Activated CD8-positive, alpha-beta T cell treated with anti-CD3 and anti-CD28 coated beads, Interleukin-2, amount 10 ng/mL, durations not matched to agents 7 days and 5 days (primary cell): ENCODE measurements around the gene SREBF1. TPM values are rescaled to one million over a fixed set of nuclear protein-coding genes. Genes with fewer than 3 reads are reported as not detected.

ENCODE experiments used
- ATAC-seq: fragments of 150-1000 bp; cut with Tn5 transposase; one replicate; pipeline ENCODE4 v1.10.0; 2021; ENCODE audit warnings: moderate library complexity
- CTCF ChIA-PET: fragments of 350-600 bp; sonication (Branson Sonifier 250); formaldehyde crosslinking; loops from one replicate; lab custom pipeline; 2021; ENCODE audit warnings: antibody characterized with exemption; lab: Charles Lee
- POLR2A ChIA-PET: fragments of 350-600 bp; sonication (Branson Sonifier 250); formaldehyde crosslinking; loops from one replicate; lab custom pipeline; 2021; ENCODE audit warnings: antibody characterized with exemption; lab: Charles Lee
- DNase-seq: peaks from one replicate; pipeline ENCODE4 v3.0.0-alpha.2; 2020
- H3K27ac Mint-ChIP-seq: one replicate; pipeline ENCODE4 v1.8.0; 2021; ENCODE audit warnings: mild to moderate bottlenecking, mixed read lengths
- H3K27me3 Mint-ChIP-seq: one replicate; pipeline ENCODE4 v1.8.0; 2021; ENCODE audit warnings: low read depth, mixed read lengths
- H3K36me3 Mint-ChIP-seq: one replicate; pipeline ENCODE4 v1.8.0; 2021; ENCODE audit warnings: low read depth, mixed read lengths
- H3K4me1 Mint-ChIP-seq: one replicate; pipeline ENCODE4 v1.8.0; 2021; ENCODE audit warnings: low read depth, mixed read lengths
- H3K4me3 Mint-ChIP-seq: one replicate; pipeline ENCODE4 v1.8.0; 2021; ENCODE audit warnings: mild to moderate bottlenecking, mixed read lengths
- H3K9me3 Mint-ChIP-seq: one replicate; pipeline ENCODE4 v1.8.0; 2022; ENCODE audit warnings: mixed read lengths; ENCODE audit not compliant: insufficient read depth
- total RNA-seq, 2 experiments: library from RNA; stranded (reverse); gene quantifications; one replicate each; pipeline ENCODE4 v1.2.3, GENCODE V29; 2021

SREBF1 gene
- total RNA-seq, 2 experiments from 2014 or later, result 212 to 254 TPM

- H3K27ac Mint-ChIP-seq, result no peak overlapping the region
- no peak overlapping the region for H3K4me3 Mint-ChIP-seq
- peaks cover 34% of the 10 kb centered on the region for H3K4me1 Mint-ChIP-seq
- H3K27me3 Mint-ChIP-seq, result no peaks in the 10 kb centered on the region
- CTCF ChIA-PET, result interaction anchor here (1.1 to 4.2 kb wide), 4 partner anchors 19 to 105 kb away, joined by 4 to 27 read pairs (median 7); no protein-coding TSS in a partner anchor
- DNase-seq, result no peak
- no peak for ATAC-seq
- POLR2A ChIA-PET, result interaction anchor here (0.7 to 1.1 kb wide), 4 partner anchors 20 to 120 kb away, joined by 3 read pairs; no protein-coding TSS in a partner anchor
- H3K9me3 Mint-ChIP-seq, result no peaks in the 10 kb centered on the region
- H3K36me3 Mint-ChIP-seq, result peaks cover 62% of the 10 kb centered on the region
Measured at GRCh38 chr17:17814162-17815061, 22.4 kb downstream of the SREBF1 start.

GRCh38 chr17:17813725-17814095 lies 23.1 kb downstream of the SREBF1 start:
- Mint-ChIP-seq H3K4me1 (peaks cover 33% of the 10 kb centered on the region), H3K9me3 (no peaks in the 10 kb centered on the region), H3K4me3 (no peak overlapping the region), H3K36me3 (peaks cover 56% of the 10 kb centered on the region), H3K27me3 (no peaks in the 10 kb centered on the region), H3K27ac (no peak overlapping the region)
- CTCF ChIA-PET, result interaction anchor here (0.8 to 4.2 kb wide), 6 partner anchors 20 to 48 kb away, joined by 3 to 43 read pairs (median 13); no protein-coding TSS in a partner anchor
- no peak for DNase-seq
- no peak for ATAC-seq
- POLR2A ChIA-PET, result interaction anchor here (0.6 to 1.4 kb wide), 4 partner anchors 8 to 59 kb away, joined by 3 to 5 read pairs (median 3); partner anchors contain the start of gene SREBF1

DNA sequence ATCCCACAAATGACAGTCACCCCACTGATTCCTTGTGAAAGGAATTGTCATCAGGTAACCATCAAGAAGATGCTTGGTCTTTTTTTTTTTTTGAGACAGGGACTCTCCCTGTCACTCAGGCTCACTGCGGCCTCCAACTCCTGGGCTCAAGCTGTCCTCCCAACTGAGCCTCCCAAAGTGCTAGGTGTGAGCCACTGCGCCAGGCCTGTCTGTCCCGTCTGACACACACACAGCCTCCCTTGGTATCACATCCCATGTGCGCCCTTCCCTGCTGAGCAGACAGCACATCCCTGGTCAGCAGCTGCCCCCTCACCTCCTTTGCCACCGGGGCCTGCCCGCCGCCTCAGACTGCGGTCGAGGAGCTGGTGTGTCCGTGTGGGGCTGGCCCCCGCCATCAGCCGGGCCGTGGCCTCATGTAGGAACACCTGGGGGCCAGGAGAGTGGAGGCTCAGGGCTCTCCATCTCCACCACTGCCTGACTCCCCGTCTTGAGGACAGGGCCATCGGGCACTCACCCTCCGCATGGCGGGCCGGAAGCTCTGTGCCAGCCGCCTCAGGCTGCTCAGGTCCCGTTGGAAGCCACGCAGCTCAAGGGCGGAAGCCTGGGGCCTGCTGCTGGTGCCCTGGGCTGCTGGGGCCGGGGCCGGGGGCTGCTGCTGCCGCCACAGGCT lies 23.6 kb downstream of the SREBF1 start:
- POLR2A ChIA-PET, result interaction anchor here (0.6 to 1.4 kb wide), 5 partner anchors 9 to 59 kb away, joined by 3 to 6 read pairs (median 3); partner anchors contain the start of gene SREBF1
- H3K9me3 Mint-ChIP-seq, result no peaks in the 10 kb centered on the region
- no peak overlapping the region for H3K4me3 Mint-ChIP-seq
- H3K27me3 Mint-ChIP-seq, result no peaks in the 10 kb centered on the region
- peaks cover 54% of the 10 kb centered on the region for H3K36me3 Mint-ChIP-seq
- ATAC-seq (no peak), DNase-seq (no peak)
- H3K27ac Mint-ChIP-seq, result no peak overlapping the region
- peaks cover 30% of the 10 kb centered on the region for H3K4me1 Mint-ChIP-seq
- CTCF ChIA-PET, result interaction anchor here (0.8 to 4.2 kb wide), 14 partner anchors 9 to 167 kb away, joined by 3 to 43 read pairs (median 7); partner anchors contain the start of gene SREBF1

DNA sequence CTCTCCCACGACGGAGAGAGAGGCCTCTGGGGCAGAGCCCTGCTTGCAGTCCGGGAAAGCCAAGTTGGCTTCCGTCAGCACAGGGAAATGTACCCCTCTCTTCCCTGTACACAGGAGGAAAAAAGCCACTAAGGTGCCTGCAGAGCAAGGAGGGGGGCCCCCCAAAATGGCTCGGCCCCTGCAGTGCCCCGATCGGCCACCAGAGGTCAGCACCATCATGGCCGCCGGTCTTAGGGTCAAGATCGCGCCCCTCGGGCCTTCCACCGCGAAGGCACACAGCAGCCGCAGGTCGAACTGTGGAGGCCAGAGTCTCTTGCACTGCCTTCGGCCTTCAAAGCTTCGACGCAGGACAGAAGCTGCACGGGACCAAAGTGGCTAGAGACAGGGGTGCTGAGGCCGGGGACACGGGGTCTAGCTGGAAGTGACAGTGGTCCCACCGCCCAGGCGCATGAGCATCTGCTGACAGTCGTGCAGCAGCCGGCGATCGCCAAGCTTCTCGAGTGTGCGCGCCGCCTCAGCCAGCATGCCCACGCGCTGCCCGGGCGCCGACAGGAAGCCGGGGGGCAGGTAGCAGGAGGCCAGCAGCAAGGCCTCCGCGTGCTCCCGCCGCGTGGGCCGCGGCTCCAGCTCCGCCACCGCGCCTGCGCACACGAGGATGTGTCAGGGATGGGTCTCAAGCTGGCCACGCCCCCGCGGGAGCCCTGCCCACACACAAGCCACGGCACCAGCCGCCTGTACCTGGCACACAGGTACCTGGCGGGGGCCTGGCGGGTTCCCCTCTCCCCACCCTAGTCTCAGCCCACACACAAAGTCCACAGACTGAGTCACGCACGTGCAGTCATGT lies 24.4 kb downstream of the SREBF1 start:
- POLR2A ChIA-PET, result interaction anchor here (1.0 to 1.4 kb wide), 3 partner anchors 10 to 43 kb away, joined by 3 to 6 read pairs (median 5); partner anchors contain the start of gene SREBF1
- no peak overlapping the region for H3K27ac Mint-ChIP-seq
- ATAC-seq (peak; percentile 44), DNase-seq (peak; percentile 66)
- no peaks in the 10 kb centered on the region for H3K27me3 Mint-ChIP-seq
- H3K9me3 Mint-ChIP-seq, result no peaks in the 10 kb centered on the region
- peaks cover 48% of the 10 kb centered on the region for H3K36me3 Mint-ChIP-seq
- no peak overlapping the region for H3K4me3 Mint-ChIP-seq
- CTCF ChIA-PET, result interaction anchor here (0.8 to 4.2 kb wide), 18 partner anchors 9 to 221 kb away, joined by 3 to 43 read pairs (median 6); partner anchors contain the start of gene SREBF1
- peaks cover 34% of the 10 kb centered on the region for H3K4me1 Mint-ChIP-seq

GRCh38 chr17:17811381-17812210 lies 25.2 kb downstream of the SREBF1 start:
- no peak for ATAC-seq
- no peaks in the 10 kb centered on the region for H3K27me3 Mint-ChIP-seq
- no peak for DNase-seq
- H3K4me1 Mint-ChIP-seq, result peaks cover 34% of the 10 kb centered on the region
- H3K36me3 Mint-ChIP-seq, result peaks cover 42% of the 10 kb centered on the region
- ChIA-PET CTCF (interaction anchor here (0.8 to 4.2 kb wide), 19 partner anchors 10 to 222 kb away, joined by 3 to 43 read pairs (median 3); partner anchors contain the start of gene SREBF1), POLR2A (interaction anchor here (1.0 kb wide), 1 partner anchor 44 kb away, joined by 6 read pairs; no protein-coding TSS in a partner anchor)
- no peak overlapping the region for H3K4me3 Mint-ChIP-seq
- H3K9me3 Mint-ChIP-seq, result no peaks in the 10 kb centered on the region
- H3K27ac Mint-ChIP-seq, result peak overlapping the region; percentile 43

DNA sequence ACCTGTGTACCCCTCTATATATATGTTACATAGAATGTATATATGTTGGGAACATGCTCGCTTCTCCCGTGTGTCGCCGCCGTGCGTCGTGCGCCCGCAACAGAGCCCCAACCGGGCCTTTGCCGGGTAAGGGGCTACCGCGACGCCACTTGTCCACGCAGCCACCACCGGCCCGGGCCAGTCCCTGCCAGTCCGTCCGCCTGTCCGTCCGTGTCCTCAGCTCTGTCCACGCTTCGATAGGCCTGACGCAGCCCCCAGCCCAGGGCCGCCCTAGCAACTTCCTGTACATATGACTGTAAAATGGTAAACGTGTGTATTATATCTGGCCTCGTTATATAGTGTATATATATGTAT lies 25.9 kb downstream of the SREBF1 start:
- H3K27me3 Mint-ChIP-seq, result no peaks in the 10 kb centered on the region
- no peak overlapping the region for H3K27ac Mint-ChIP-seq
- ATAC-seq, result no peak
- H3K4me3 Mint-ChIP-seq, result no peak overlapping the region
- ChIA-PET CTCF (interaction anchor here (1.0 to 4.2 kb wide), 10 partner anchors 11 to 223 kb away, joined by 3 to 43 read pairs (median 6); no protein-coding TSS in a partner anchor), POLR2A (interaction anchor here (1.1 kb wide), 1 partner anchor 119 kb away, joined by 3 read pairs; no protein-coding TSS in a partner anchor)
- H3K36me3 Mint-ChIP-seq, result peaks cover 36% of the 10 kb centered on the region
- no peak for DNase-seq
- no peaks in the 10 kb centered on the region for H3K9me3 Mint-ChIP-seq
- H3K4me1 Mint-ChIP-seq, result peaks cover 34% of the 10 kb centered on the region

DNA sequence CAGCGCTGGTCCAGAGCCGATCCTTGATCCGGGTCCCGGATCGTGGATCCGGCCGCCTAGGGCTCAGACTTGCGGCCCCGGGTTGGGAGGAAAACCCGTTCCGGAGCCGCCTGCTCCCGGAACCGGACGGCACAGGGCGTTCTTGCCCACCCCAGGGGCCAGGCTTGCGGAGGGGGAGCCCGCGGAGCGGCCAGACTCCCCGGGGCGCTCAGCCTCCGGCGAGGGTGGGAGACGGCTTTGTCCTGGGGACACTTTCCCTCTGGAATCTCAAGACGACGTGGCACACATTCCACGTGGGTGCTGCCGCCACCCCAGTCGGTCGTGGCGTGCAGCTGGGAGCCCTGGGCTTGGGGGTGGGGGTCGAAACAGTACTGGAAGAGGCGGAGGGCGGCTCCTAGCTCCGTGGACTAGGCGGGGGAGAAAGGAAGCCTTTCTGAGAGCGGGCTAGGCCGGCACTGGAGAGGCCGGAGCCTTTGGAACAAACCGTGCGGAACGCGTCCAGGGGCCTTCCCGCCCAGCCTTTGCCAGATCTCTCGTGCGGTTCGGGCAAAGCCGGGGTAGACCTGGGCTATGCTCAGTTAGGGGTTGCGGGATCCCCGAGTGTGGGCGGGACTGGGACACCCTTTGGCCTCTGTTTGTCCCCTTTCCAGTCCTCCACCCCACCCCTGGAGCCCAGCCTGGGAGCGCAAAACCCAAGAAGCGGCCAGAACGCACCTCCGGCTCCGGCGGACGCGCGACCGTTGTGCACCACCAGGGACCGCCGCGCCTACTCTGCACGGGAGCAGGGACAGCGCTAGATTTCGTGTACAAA lies 26.5 kb downstream of the SREBF1 start:
- ChIA-PET POLR2A (interaction anchor here (0.8 to 2.7 kb wide), 3 partner anchors 18 to 118 kb away, joined by 3 to 10 read pairs (median 3); partner anchors contain the start of gene SREBF1), CTCF (interaction anchor here (1.0 to 4.2 kb wide), 6 partner anchors 26 to 128 kb away, joined by 3 to 27 read pairs (median 7); no protein-coding TSS in a partner anchor)
- Mint-ChIP-seq H3K4me1 (peaks cover 34% of the 10 kb centered on the region), H3K27me3 (no peaks in the 10 kb centered on the region), H3K36me3 (peaks cover 34% of the 10 kb centered on the region), H3K27ac (no peak overlapping the region), H3K4me3 (no peak overlapping the region), H3K9me3 (no peaks in the 10 kb centered on the region)
- ATAC-seq (no peak), DNase-seq (no peak)

GRCh38 chr17:17809531-17810083 lies 27.2 kb downstream of the SREBF1 start:
- ATAC-seq (no peak), DNase-seq (no peak)
- H3K4me1 Mint-ChIP-seq, result peaks cover 34% of the 10 kb centered on the region
- no peak overlapping the region for H3K27ac Mint-ChIP-seq
- H3K27me3 Mint-ChIP-seq, result no peaks in the 10 kb centered on the region
- POLR2A ChIA-PET, result interaction anchor here (0.8 to 2.7 kb wide), 3 partner anchors 18 to 118 kb away, joined by 3 to 10 read pairs (median 3); partner anchors contain the start of gene SREBF1
- H3K36me3 Mint-ChIP-seq, result peaks cover 28% of the 10 kb centered on the region
- CTCF ChIA-PET, result interaction anchor here (1.0 to 1.6 kb wide), 2 partner anchors 51 to 127 kb away, joined by 4 to 5 read pairs; no protein-coding TSS in a partner anchor
- no peak overlapping the region for H3K4me3 Mint-ChIP-seq
- no peaks in the 10 kb centered on the region for H3K9me3 Mint-ChIP-seq
